H1 (cell line): ENCODE data around the gene ZNF808. TPM values are rescaled to one million over a fixed set of nuclear protein-coding genes. Genes with fewer than 3 reads are reported as not detected.

ENCODE experiments used
- CTCF ChIA-PET: fragments of 300-600 bp; sonication (Branson Sonifier 250); formaldehyde crosslinking; loops from one replicate; lab custom pipeline; 2021; ENCODE audit not compliant: partially characterized antibody; lab: Charles Lee
- POLR2A ChIA-PET: fragments of 300-600 bp; sonication (Branson Sonifier 250); formaldehyde crosslinking; loops from one replicate; lab custom pipeline; 2021; ENCODE audit warnings: inconsistent platforms; ENCODE audit not compliant: partially characterized antibody; lab: Charles Lee
- DNase-seq, 2 experiments: peaks; one replicate each; pipeline versions ENCODE4 v3.0.0 to v3.0.0-alpha.2; 2010 to 2022; ENCODE audit warnings: low spot score in 2 of 2, low read depth in 1 of 2, mixed read lengths in 1 of 2
- FAIRE-seq: peaks from 2 replicates; lab custom pipeline; 2011; peaks lifted over from hg19 to GRCh38; lab: Jason Lieb, UNC
- H2AFZ ChIP-seq: 2 replicates; pipeline ENCODE4 v1.8.1; 2012; ENCODE audit warnings: low read length, inconsistent platforms
- H2AK5ac ChIP-seq: 2 replicates; pipeline ENCODE4 v1.6.1; 2013; ENCODE audit warnings: low read depth, low read length
- H2BK120ac ChIP-seq: replicated peaks from 2 replicates; pipeline ENCODE3; 2013; ENCODE audit warnings: low read depth, low read length, inconsistent platforms
- H2BK12ac ChIP-seq: 2 replicates; pipeline ENCODE4 v1.6.1; 2013; ENCODE audit warnings: low read depth, low read length
- H2BK15ac ChIP-seq: 2 replicates; pipeline ENCODE4 v1.6.1; 2013; ENCODE audit warnings: low read length
- H2BK20ac ChIP-seq: 2 replicates; pipeline ENCODE4 v1.6.1; 2013; ENCODE audit warnings: low read length
- H2BK5ac ChIP-seq: 2 replicates; pipeline ENCODE4 v1.6.1; 2013; ENCODE audit warnings: low read depth, low read length
- H3K14ac ChIP-seq: 2 replicates; pipeline ENCODE4 v1.6.1; 2013; ENCODE audit warnings: inconsistent platforms; ENCODE audit not compliant: insufficient read length
- H3K18ac ChIP-seq: 2 replicates; pipeline ENCODE4 v1.6.1; 2013; ENCODE audit warnings: low read length; ENCODE audit errors: extremely low read depth
- H3K23ac ChIP-seq: 2 replicates; pipeline ENCODE4 v1.6.1; 2013; ENCODE audit warnings: inconsistent platforms; ENCODE audit not compliant: insufficient read length
- H3K23me2 ChIP-seq: 2 replicates; pipeline ENCODE4 v1.6.1; 2013; ENCODE audit warnings: low read depth, low read length
- H3K27ac ChIP-seq: 2 replicates; pipeline ENCODE4 v1.6.1; 2011; ENCODE audit warnings: low read depth, low read length, inconsistent platforms
- H3K27me3 ChIP-seq, 4 experiments: replicated peaks in 1 of 4; 1 replicate in 1 of 4; 2 replicates in 3 of 4; pipeline versions ENCODE4 v1.6.1 to v1.8.1; 2011 to 2013; ENCODE audit warnings: low read length in 3 of 4, mild to moderate bottlenecking in 3 of 4, inconsistent platforms in 2 of 4, mixed read lengths in 2 of 4, moderate library complexity in 1 of 4; ENCODE audit not compliant: control insufficient read depth in 3 of 4, insufficient read depth in 3 of 4; ENCODE audit errors: extremely low read depth in 1 of 4
- H3K36me3 ChIP-seq, 4 experiments: 2 replicates each; pipeline versions ENCODE4 v1.6.1 to v1.8.1; 2011 to 2013; ENCODE audit warnings: mild to moderate bottlenecking in 4 of 4, low read length in 3 of 4, moderate library complexity in 2 of 4, control low read depth in 1 of 4, inconsistent platforms in 1 of 4; ENCODE audit not compliant: insufficient read depth in 4 of 4, control insufficient read depth in 2 of 4
- H3K4ac ChIP-seq: replicated peaks from 2 replicates; pipeline ENCODE3; 2013; ENCODE audit warnings: low read length, low read depth, mixed read lengths, inconsistent platforms; ENCODE audit not compliant: insufficient read length
- H3K4me1 ChIP-seq, 4 experiments: replicated peaks in 1 of 4; 1 replicate in 1 of 4; 2 replicates in 3 of 4; pipeline versions ENCODE4 v1.6.1 to v1.8.1; 2011 to 2013; ENCODE audit warnings: low read length in 3 of 4, inconsistent platforms in 2 of 4, mixed read lengths in 1 of 4; ENCODE audit not compliant: insufficient read depth in 4 of 4, control insufficient read depth in 3 of 4
- H3K4me2 ChIP-seq, 2 experiments: 2 replicates each; pipeline versions ENCODE4 v1.6.1 to v1.8.1; 2011 to 2013; ENCODE audit warnings: low read depth in 2 of 2, low read length in 2 of 2, control low read depth in 1 of 2, inconsistent platforms in 1 of 2, mild to moderate bottlenecking in 1 of 2; ENCODE audit not compliant: insufficient read depth in 1 of 2
- H3K4me3 ChIP-seq, 4 experiments: fragments of 200-600, 300-600 bp in 1 of 4; sonication (generic), shearing (Covaris generic), sonication (Bioruptor Twin) in 1 of 4; 2 replicates each; pipeline versions ENCODE4 v1.5.1 to v1.8.1; 2011 to 2016; ENCODE audit warnings: low read length in 4 of 4, low read depth in 3 of 4, control low read depth in 2 of 4, inconsistent platforms in 2 of 4, mild to moderate bottlenecking in 2 of 4, mixed read lengths in 1 of 4, moderate library complexity in 1 of 4; ENCODE audit not compliant: insufficient read depth in 2 of 4; ENCODE audit errors: extremely low read depth in 1 of 4
- H3K56ac ChIP-seq: replicated peaks from 2 replicates; pipeline ENCODE3; 2013; ENCODE audit warnings: low read depth, mild to moderate bottlenecking, mixed read lengths, low read length, inconsistent platforms; ENCODE audit not compliant: insufficient read length
- H3K79me1 ChIP-seq: 2 replicates; pipeline ENCODE4 v1.6.1; 2013; ENCODE audit warnings: low read depth, low read length, control low read depth
- H3K79me2 ChIP-seq, 2 experiments: 2 replicates each; pipeline versions ENCODE4 v1.6.1 to v1.8.1; 2012 to 2013; ENCODE audit warnings: low read length in 2 of 2, mild to moderate bottlenecking in 2 of 2, inconsistent platforms in 1 of 2; ENCODE audit not compliant: insufficient read depth in 2 of 2, control insufficient read depth in 1 of 2
- H3K9ac ChIP-seq, 4 experiments: replicated peaks in 1 of 4; 1 replicate in 1 of 4; 2 replicates in 3 of 4; pipeline versions ENCODE4 v1.6.1 to v1.8.1; 2011 to 2013; ENCODE audit warnings: low read depth in 3 of 4, low read length in 3 of 4, control low read depth in 2 of 4, mild to moderate bottlenecking in 2 of 4, moderate library complexity in 2 of 4, inconsistent platforms in 1 of 4; ENCODE audit errors: extremely low read depth in 1 of 4
- H3K9me3 ChIP-seq, 2 experiments: 2 replicates each; pipeline versions ENCODE4 v1.6.1 to v1.8.1; 2012 to 2013; ENCODE audit warnings: mild to moderate bottlenecking in 2 of 2, moderate library complexity in 2 of 2, control low read depth in 1 of 2, inconsistent platforms in 1 of 2, low read depth in 1 of 2, low read length in 1 of 2, mixed read lengths in 1 of 2; ENCODE audit not compliant: insufficient read depth in 2 of 2
- H4K20me1 ChIP-seq, 2 experiments: replicated peaks in 1 of 2; 2 replicates each; pipeline versions ENCODE3 to v1.8.1; 2011 to 2013; ENCODE audit warnings: inconsistent platforms in 2 of 2, low read length in 2 of 2, mild to moderate bottlenecking in 1 of 2; ENCODE audit not compliant: insufficient read depth in 2 of 2, control insufficient read depth in 1 of 2
- H4K5ac ChIP-seq: 2 replicates; pipeline ENCODE4 v1.6.1; 2013; ENCODE audit warnings: low read length, low read depth, mixed read lengths, inconsistent platforms; ENCODE audit not compliant: insufficient read length
- H4K8ac ChIP-seq: 2 replicates; pipeline ENCODE4 v1.8.0; 2013; ENCODE audit warnings: mild to moderate bottlenecking, moderate library complexity, low read length, inconsistent platforms; ENCODE audit not compliant: insufficient read depth; ENCODE audit errors: extremely low read depth
- H4K91ac ChIP-seq: replicated peaks from 2 replicates; pipeline ENCODE3; 2013; ENCODE audit warnings: low read length, mixed read lengths, inconsistent platforms; ENCODE audit not compliant: insufficient read length
- ASH2L ChIP-seq: fragments of 200-600, 300-600 bp; sonication (generic); IDR thresholded peaks from one replicate; pipeline ENCODE4 v1.7.1; 2017; ENCODE audit warnings: low read length
- BCL11A ChIP-seq, 2 experiments: IDR thresholded peaks; one replicate each; pipeline ENCODE4 v1.6.1; 2011; ENCODE audit warnings: low read depth in 2 of 2, low read length in 2 of 2, mild to moderate bottlenecking in 2 of 2
- CTBP2 ChIP-seq: IDR thresholded peaks from 2 replicates; pipeline ENCODE4 v1.7.0; 2011; ENCODE audit warnings: borderline replicate concordance, mild to moderate bottlenecking, moderate library complexity, mixed read lengths, low read length; ENCODE audit not compliant: insufficient read depth, insufficient read length
- EGR1 ChIP-seq: IDR thresholded peaks from 2 replicates; pipeline ENCODE4 v1.6.1; 2011; ENCODE audit warnings: low read depth, low read length, borderline replicate concordance
- GABPA ChIP-seq: IDR thresholded peaks from 2 replicates; pipeline ENCODE4 v1.6.1; 2011; ENCODE audit warnings: mild to moderate bottlenecking, low read length, moderate library complexity, borderline replicate concordance; ENCODE audit not compliant: insufficient read depth
- NANOG ChIP-seq: IDR thresholded peaks from 2 replicates; pipeline ENCODE4 v1.6.1; 2011; ENCODE audit warnings: low read length, low read depth, mild to moderate bottlenecking, inconsistent platforms; ENCODE audit not compliant: insufficient read depth, poor library complexity, severe bottlenecking
- SIX5 ChIP-seq: IDR thresholded peaks from 2 replicates; pipeline ENCODE4 v1.6.1; 2011; ENCODE audit warnings: mild to moderate bottlenecking, low read depth, low read length
- SRF ChIP-seq: IDR thresholded peaks from 2 replicates; pipeline ENCODE4 v1.6.1; 2011; ENCODE audit warnings: mild to moderate bottlenecking, low read depth, low read length, moderate library complexity
- TAF7 ChIP-seq: optimal IDR thresholded peaks from 2 replicates; pipeline ENCODE3; 2011; ENCODE audit warnings: low read depth, mild to moderate bottlenecking, inconsistent platforms, low read length, moderate library complexity, borderline replicate concordance
- USF2 ChIP-seq: IDR thresholded peaks from 2 replicates; pipeline ENCODE4 v1.6.1; 2011; ENCODE audit warnings: low read length, improper control_type of control experiment
- YY1 ChIP-seq: IDR thresholded peaks from 2 replicates; pipeline ENCODE4 v1.6.1; 2011; ENCODE audit warnings: low read depth, mild to moderate bottlenecking, low read length
- ZNF274 ChIP-seq: IDR thresholded peaks from 2 replicates; pipeline ENCODE4 v1.7.0; 2012; ENCODE audit warnings: low read length, borderline replicate concordance; ENCODE audit errors: extremely low read depth
- WGBS, 2 experiments: shearing (Covaris generic) in 1 of 2; methylation state at CpG; one replicate each; pipeline versions ENCODE4 v1.1.6 to v1.1.7; 2013 to 2015; ENCODE audit warnings: low lambda C conversion rate in 2 of 2, mixed read lengths in 2 of 2, inconsistent platforms in 1 of 2, low coverage in 1 of 2, missing lambda C conversion rate in 1 of 2; ENCODE audit not compliant: insufficient replicate concordance in 2 of 2, insufficient coverage in 1 of 2, insufficient read length in 1 of 2; ENCODE audit errors: extremely low coverage in 1 of 2, missing lambda C conversion rate in 1 of 2; 5-methylcytosine and 5-hydroxymethylcytosine counted together
- polyA plus RNA-seq, 7 experiments: library from polyadenylated mRNA; depleted of rRNA in 3 of 7; stranded (reverse) in 5 of 7; unstranded in 2 of 7; fragments of >200 nt in 5 of 7; fragments of 200-250 nt in 2 of 7; gene quantifications; 1 replicate in 5 of 7; 2 replicates in 1 of 7; 4 replicates in 1 of 7; pipeline versions ENCODE4 v1.2.1 to v1.2.3, GENCODE V29; 2011 to 2013; ENCODE audit warnings: missing spikeins in 2 of 7, mixed read lengths in 2 of 7
- total RNA-seq: library from RNA; stranded (reverse); fragmentation: NEBNext Ultra II Directional; extraction: Animal tissue kit (Norgen Biotek cat#: 25700); gene quantifications from 2 replicates; pipeline ENCODE4 v1.2.1, GENCODE V29; 2021
- TF ChIP-seq, protein P1 (sequence below): IDR thresholded peaks from 2 replicates; pipeline ENCODE4 v1.6.1; 2011; ENCODE audit warnings: low read depth, mild to moderate bottlenecking, low read length; ENCODE audit not compliant: insufficient read depth

ZNF808 gene
- total and polyA plus RNA-seq, 2 of the 8 experiments (the other 6 are each of a cell fraction or from before 2014, with no cell fraction given) = 3.9 to 25.9 TPM

GRCh38 chr19:52522551-52522950 lies 4.9 kb upstream of the ZNF808 start:
- Histone ChIP-seq H3K18ac (no peak overlapping the region), H3K4me2 (no peak overlapping the region), H3K4me1 (peaks cover 2 to 14% (median 10%) of the 10 kb centered on the region in 4 experiments; a peak in 5 of 7 replicates), H3K14ac (no peak overlapping the region), H3K79me1 (no peaks in the 10 kb centered on the region), H3K79me2 (no peaks in the 10 kb centered on the region), H4K20me1 (no peaks in the 10 kb centered on the region), H3K27ac (no peak overlapping the region), H3K36me3 (no peaks in the 10 kb centered on the region), H2BK20ac (no peak overlapping the region), H2BK120ac (no peak overlapping the region), H2BK15ac (no peak overlapping the region), H4K5ac (no peak overlapping the region), H4K91ac (no peak overlapping the region), H2AFZ (no peak overlapping the region), H2BK5ac (no peak overlapping the region), H4K8ac (no peak overlapping the region), H2AK5ac (no peak overlapping the region), H3K4ac (no peak overlapping the region), H3K23me2 (no peaks in the 10 kb centered on the region), H3K27me3 (no peaks in the 10 kb centered on the region), H3K23ac (no peak overlapping the region), H2BK12ac (no peak overlapping the region), H3K56ac (no peak overlapping the region), H3K4me3 (no peak overlapping the region), H3K9me3 (no peaks in the 10 kb centered on the region), H3K9ac (no peak overlapping the region)
- WGBS, 2 experiments = 90% methylated on average over 7 of the region's 14 CpGs; no CpG with 5 or more reads in 1 of the 2 experiments
- ChIA-PET POLR2A (no interaction called here), CTCF (no interaction called here)
- DNase-seq (no peak), FAIRE-seq (no peak)
- TF ChIP-seq TAF7 = no peak
- TF ChIP-seq USF2 = no peak
- no peak for TF ChIP-seq SRF
- TF ChIP-seq ASH2L = no peak
- no peak for TF ChIP-seq NANOG
- no peak for TF ChIP-seq SIX5
- no peak for TF ChIP-seq ZNF274
- no peak for TF ChIP-seq YY1
- no peak for TF ChIP-seq EGR1
- TF ChIP-seq GABPA = no peak
- no peak for TF ChIP-seq BCL11A (IDR thresholded peaks at IDR 0.05; ENCODE audit: low read depth in 2 of 2, low read length in 2 of 2)
- TF ChIP-seq, protein P1, sequence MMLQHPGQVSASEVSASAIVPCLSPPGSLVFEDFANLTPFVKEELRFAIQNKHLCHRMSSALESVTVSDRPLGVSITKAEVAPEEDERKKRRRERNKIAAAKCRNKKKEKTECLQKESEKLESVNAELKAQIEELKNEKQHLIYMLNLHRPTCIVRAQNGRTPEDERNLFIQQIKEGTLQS = no peak
- TF ChIP-seq CTBP2 = no peak
